ENCODE data around the gene TXNDC5. TPM values are rescaled to one million over a fixed set of nuclear protein-coding genes. Genes with fewer than 3 reads are reported as not detected.

TXNDC5 gene
- total RNA-seq, result 156 TPM

DNA sequence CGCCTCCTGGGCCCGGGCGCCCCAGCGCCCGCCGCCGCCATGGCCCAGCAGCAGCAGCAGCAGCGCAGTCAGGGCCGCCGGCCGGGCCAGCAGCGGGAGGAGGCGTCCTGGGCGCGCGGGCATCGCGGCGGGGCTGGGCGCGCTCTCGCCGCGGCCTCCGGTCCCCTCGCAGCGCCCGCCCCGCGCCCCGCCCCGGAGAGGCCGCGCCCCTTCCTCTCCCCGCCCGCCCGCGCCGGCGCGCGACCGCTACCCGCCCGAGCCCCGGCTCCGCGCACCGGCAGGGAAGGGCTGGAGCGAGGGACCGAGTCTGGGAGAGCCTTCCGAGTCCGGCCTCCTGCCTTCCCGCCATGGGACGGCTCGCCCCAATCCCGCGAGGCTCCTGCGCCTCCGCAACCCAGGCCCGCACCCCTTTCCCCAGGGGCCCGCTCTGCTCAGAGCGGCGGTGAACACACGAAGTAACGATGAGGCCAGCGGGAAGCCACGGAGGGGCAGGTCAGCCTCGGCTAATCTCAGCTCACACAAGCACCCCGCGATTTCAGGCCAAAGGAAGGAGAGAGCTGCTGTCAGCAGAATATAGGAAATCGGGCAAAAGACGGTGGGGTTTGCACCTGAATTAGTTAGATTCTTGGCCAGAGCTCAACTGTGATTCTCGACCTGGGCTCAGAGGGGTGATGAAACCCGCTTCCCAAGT is at the start of gene TXNDC5:
Gene TXNDC5 (minus strand): TSS at position 135 of the 691 bp plus-strand sequence. CDS start 12 bp downstream, at position 123.
- DNase-seq, result peak; percentile 90

DNA sequence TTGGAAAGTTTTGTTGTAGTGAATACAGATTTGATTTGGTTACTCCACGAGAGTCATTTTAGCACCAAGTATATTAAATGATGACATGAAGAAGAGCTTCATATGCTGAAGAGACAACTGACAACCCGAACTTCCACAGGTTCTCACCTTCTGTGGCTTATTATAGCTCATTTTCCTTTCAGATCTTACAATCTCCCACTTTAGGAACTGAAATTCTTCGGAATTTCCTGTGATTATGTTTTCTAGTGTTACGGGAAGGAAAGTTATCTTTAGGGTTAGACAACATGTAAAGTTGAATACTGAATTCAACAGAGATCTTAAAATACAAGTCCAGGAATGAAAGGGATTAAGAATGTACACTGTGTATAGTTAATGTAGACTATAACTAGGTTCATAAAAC is 49.6 kb upstream of the TXNDC5 start:
- no peak for DNase-seq

DNA sequence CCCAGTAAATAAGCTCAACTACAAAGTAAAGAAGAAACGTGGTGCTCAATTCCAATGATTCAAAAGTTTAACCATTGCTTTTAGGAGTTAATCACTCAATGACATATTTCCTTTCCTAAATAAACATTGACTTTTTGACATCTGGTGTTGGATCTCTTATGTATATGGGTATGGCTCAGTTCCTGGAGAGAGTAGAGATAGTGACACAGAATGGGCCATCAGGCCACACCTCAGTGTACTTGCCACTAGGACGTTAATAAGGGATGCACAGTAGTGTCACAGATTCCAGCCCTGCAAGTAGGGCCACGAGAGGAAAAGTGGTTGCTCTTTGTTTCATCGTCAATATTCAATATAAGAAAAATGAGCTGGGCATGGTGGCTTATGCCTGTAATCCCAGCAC is 48.9 kb upstream of the TXNDC5 start:
- DNase-seq, result no peak

DNA sequence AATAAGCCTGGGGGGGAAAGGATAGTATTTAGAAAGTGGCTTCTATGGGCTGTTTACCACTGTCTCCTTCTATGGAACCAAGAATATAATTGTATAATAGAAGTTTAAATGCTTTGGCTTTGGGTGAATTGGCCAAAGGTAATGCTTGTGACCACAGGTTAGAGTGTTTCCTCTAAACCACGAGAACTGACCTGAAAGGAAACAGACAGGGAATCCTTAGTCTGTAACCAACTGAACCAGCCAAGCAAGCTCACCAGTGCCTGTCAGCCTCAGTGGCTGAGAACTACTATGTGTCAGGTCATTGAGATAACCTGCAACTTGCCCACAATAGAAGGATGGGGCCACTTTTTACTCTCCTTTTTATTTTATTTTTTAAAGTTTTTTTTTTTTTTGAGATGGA is 47.9 kb upstream of the TXNDC5 start:
- DNase-seq, result no peak

DNA sequence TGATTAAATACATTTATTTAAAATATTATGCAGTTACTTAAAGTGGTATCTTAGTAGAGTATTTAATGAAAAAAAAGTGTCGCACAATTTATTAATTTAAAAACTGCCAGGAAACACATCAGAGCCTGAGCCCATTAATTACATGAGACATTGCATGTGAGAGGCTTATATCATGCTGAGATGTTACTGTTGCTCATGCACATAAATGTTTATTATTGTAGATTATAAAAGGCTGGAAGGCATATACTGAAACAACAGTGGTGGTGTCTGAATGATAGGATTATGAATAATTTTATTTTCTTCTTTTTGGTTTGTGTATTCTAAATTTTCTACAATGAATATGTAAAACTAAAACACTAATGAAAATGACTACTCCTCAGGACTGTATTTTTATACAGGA is 45.7 kb upstream of the TXNDC5 start:
- DNase-seq, result no peak

DNA sequence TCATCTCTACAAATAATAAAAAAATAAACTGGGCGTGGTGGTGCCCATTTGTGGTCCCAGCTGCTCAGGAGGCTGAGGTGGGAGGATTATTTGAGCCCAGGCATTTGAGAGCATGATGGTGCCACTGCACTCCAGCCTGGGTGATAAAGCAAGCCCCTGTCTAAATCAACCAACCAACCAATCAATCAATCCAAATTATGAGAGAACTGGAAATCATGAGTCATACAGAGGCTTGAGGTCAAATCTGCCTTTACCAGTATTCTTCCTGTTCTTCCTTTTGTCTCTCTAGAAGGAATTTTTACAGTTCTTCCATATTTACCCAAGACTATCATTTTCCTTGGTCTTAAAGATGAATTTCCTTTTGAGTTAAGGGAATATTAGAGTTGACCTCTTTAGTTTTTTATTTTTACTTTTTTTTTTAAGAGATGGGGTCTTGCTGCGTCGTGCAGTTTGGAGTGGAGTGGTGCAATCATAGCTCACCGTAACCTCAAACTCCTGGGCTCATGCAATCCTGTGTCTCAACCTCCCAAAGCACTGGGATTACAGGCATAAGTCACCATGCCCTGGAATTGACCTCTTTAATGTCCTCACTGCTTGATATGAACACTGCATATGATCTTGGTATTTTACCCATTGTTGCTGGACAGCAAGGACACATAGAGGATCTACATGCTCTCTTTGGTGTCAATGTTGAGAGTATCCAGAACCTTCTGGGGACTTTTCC is 44.1 kb upstream of the TXNDC5 start:
- DNase-seq, result no peak

DNA sequence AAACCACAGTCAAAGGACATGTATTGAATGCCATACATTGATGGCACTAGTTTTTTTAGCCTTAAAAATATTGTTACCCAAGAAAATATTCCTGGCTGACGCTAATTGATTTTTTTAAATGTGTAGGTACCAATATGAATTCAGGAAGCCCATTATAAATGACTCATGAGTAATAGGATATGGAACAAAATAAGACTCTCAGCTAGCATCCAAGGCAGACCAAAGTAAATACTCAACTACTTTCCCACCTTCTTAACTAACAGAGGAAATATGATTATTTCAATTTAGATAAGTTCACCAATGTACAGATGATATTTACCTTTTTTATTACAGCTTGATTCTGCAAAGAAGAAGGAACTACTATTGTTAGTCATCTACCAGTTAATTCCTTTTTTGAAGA is 43.2 kb upstream of the TXNDC5 start:
- no peak for DNase-seq

DNA sequence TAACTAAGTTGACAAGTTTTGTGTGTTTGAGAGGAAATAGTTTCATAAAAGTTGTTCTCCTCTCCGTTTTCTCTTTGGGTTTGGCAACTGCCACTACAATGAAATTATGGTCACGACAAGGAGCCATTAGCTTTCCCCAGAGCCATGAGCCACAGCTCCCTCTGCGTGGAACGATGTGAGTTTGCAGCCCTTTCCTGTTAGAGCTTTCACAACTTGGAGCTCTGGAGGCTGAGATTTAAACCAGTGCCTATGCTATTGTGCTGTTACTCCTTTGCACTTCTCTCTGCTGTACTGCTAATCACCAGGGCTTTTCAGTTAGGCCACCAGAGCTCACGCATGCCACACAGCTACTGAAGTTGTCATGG is 29.3 kb upstream of the TXNDC5 start:
- DNase-seq, result no peak

DNA sequence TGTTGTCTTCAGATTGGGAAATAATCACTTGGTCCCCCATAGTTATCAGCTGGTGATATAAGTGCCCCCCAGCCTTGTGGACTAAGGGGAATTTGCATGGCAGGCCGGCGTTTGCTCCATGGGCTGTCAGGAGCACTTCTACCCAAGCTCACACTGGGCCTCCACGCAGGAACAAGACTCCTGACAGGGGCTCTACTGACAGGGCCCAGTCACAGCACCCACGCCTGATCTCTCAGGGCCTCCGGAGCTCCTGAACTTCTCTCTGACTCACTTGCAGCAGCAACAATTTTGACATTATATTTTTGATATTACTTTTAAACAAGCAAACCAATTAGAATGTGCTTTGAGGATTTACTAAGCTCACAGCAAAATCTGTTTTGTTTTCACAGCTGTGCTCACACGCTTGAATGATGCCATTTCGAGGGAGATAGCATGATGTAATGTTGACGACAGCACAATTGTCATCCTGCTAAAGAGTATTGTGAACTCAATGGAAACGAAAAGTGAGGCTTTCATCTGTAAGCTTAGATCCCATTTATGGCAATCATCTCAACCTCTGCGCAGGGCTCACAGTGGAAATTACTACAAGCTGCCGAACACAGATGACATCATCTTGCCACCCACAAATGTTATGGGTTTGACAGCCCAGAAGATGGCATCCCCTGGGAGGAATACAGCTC is 28.7 kb upstream of the TXNDC5 start:
- peak; percentile 33 for DNase-seq

DNA sequence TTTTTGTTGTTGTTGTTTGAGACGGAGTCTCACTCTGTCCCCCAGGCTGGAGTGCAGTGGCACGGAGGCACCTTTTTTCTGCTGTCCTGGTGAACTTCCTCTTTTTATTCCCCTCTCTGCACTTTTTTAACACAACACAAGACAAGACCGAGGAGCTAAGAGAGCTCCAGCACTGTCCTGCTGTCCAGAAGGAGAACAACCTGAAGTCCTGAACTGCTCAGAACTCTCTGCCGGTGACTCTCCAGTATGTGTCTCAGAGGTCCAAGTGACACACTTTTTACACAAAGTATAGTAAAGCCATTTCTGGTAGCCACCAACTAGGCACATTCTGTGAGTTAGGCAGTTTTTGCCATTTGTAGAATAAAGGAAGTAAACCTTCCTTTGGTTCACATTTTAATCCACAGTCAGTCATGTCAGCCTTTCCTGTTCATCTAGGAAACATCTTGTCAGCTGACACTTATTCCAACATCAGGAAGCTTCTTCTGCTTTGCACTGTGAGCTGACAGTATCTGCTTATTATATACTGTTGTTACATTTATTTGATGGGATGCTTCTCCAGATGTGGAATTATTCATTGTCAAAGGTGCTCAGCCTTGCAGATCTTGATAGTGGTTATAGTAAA is 28.1 kb upstream of the TXNDC5 start:
- no peak for DNase-seq

DNA sequence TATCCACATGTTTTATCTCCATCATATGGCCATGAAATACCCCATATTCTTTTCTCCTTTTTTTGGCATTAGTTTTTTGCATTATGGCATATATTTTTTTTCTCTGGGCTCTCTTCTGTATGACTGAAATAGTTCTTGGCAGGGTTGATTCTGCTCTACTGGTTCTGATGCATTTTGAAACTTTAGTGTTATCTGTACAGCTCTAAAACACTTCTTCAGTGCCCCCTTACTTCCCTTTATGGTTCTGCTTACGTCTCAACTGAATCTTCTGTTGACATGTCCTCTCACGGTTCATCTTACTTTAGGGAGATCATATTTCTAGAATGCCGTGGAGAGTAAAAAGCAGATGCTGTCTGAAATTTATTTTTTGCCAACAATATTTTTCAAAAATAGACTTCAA is 23.2 kb upstream of the TXNDC5 start:
- DNase-seq, result no peak

DNA sequence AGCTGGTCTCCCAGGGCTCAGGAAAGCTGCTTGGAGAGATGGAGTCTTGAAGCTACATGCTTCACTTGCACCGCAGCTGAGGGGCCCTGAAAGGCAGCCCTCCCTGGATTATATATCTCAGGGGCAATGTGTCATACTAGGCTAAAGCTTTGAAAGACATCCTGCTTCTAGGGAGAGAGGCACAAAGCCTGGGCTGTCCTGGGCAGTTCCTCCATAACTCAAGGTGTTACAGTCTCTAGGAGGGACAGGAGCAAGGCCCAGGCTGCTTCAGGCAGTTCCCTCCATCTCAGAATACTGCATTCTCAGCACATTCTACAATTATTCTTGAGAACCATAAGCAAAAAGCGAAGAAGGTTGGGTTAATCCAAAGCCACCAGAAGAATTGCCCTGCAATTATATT is 22.0 kb upstream of the TXNDC5 start:
- no peak for DNase-seq

DNA sequence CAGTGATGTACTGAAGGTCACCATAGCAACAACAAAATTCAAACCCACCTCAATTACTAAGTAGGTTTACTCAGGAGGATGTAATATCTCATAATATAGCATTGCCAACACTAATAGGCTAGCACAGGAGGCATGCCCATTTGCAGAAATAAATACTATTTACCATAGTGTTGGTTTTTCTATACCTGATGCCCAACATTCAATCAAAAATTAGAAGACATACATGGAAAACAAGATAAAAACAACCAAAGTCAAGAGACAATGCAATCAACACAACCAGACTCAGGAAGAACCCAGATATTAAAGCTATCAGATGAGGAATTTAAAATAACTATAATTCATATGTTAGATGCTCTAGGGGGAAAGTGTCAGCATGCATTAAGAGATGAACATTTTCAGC is 14.3 kb upstream of the TXNDC5 start:
- DNase-seq, result no peak

DNA sequence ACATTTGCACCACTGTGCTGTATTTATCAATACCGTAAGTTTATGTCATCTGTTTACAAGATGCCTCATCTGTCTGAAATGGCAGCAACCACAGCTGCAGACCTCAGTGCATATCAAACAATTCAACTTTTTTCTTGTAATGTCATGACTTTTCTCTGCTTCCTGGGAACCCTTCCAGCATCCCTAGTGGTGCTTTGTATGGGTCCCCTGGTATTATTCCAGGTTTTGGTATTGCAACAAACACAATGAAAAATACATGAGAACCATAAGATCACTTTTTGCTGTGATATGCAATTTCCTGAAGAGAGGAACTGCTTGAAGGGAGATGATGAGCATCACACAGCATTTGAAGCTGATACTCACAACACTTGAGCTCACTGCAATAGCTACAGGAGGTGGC is 12.0 kb upstream of the TXNDC5 start:
- DNase-seq, result no peak

DNA sequence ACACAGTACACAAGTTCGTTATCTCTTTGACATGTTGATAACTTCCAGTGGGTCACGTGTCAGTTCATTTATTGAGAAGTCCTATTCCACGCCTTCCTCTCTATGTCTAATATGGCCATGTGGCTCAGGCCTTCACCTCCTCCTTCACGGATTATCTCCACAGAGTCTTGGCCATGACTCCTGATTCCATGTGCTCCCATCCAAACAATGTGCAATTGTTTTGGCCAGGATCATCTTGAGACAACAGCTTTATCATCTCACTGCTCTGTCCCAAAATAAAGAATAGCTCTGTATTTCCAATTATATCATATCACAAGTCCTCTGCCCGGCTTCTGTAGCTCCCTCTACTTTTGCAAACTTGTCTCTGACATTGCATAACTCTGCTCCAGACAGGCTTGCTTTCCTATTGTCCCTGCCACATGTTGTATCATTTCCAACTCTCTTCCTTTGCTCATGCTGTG is 11.1 kb upstream of the TXNDC5 start:
- DNase-seq, result no peak

DNA sequence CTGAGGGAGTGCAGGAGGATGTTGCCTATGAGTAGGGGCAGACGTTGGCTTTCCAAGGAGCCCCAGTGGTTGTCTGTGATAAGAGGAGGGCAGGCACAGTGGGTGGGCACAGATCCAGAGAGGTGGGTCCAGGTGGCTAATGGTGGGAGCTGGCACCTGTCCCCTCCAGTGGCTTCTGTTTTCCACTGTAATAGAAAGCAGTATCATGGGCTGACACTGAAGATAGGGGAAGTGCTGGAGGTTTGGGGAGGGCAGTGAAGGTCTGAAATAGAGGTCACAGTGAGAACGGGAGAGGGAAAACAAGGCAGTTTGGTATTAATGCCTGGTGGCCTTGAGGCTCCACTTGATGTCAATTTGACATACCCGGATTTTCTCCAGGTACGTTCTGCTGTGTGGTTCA is 10.5 kb upstream of the TXNDC5 start:
- no peak for DNase-seq

DNA sequence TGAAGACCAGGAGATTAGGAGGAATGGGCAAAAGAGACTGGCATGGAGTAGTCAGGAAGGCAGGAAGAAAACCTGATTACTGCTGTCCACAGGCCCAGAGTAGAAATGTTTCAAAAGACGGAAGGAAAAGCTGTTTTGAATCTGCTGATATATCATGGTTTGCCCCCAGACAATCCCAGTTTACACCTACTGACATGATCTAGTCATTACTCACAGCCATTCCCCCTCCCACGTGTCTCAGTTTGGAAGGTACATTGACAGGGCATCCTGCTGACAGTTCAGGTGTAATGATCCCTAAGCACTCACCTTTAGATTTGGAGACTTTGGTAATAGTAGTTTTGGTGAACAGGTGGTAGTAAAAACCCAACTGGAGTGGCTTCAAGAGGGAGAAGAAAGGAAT is 9.8 kb upstream of the TXNDC5 start:
- DNase-seq, result no peak

DNA sequence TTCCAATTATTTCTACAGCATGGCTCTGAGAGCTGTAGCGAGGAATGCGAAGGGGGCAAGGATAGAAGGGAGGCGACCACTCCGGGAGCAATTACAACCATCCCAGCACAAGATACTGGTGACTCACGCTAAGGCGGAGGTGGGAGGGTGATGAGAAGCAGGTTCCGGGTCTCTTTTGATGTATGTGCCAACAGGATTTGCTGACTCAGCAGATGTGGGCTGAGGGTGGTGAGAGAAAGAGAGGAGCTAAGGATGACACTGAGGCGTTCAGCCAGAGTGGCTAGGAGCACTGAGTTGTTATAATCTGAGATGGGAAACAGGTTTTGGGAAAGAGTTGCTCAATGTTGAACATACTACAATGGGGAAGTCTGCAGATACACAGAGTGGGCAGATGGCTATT is 9.3 kb upstream of the TXNDC5 start:
- peak; percentile 25 for DNase-seq

DNA sequence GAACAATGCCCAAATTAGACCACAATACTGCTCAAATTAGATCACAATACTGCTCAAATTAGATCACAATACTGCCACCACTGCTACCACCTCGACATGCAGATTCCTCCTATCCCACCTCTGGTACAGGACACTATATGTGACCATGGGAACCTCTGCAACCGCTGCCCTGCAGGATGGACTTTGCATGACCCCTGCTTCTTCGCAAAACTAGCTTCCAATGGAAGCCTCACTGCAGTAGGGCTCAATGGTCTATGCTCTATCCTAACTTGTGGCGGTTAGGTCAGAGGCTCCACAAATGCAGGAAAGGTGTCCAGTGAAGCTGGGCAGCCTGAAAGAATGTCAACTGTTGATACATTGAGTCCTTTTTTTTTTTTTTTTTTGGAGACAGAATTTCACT is 7.8 kb upstream of the TXNDC5 start:
- DNase-seq, result no peak

DNA sequence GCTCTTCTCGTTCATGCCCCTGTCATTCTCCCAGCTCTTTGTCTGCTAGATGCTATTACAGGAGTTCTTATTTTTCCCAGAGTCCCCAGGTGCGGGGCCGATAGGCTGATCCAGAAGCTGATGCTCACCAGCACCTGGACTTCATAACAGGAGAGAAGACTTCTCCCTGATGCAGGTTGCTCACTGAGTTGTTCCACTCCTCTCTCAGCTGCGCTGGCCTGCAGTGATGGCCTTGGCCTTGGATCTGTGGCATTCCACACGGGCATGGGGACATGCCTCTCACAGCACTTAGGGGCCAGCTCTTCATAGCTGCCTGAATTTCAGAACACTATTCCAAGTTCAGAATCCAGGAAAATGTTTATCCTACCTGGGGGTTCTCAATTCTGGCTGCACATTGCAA is 7.1 kb upstream of the TXNDC5 start:
- peak; percentile 28 for DNase-seq

DNA sequence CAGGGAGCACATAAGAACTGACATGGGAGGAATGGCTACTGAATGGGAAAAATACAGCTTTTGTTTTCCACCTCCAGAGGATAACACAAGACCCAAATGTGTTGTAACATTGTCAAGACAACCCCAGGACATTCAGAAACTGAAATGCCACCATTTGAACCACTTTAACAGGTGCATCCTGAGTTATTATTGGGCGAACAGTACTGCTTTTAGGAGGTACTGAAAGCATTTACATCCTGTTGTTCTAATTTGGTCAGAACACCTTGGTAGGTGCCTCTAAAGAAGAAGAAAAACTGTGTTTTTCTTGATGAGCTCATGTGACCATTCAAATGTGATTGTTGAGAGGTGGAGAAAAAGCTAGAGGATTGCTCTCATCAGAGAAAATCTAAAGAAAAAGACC is 6.4 kb upstream of the TXNDC5 start:
- no peak for DNase-seq

DNA sequence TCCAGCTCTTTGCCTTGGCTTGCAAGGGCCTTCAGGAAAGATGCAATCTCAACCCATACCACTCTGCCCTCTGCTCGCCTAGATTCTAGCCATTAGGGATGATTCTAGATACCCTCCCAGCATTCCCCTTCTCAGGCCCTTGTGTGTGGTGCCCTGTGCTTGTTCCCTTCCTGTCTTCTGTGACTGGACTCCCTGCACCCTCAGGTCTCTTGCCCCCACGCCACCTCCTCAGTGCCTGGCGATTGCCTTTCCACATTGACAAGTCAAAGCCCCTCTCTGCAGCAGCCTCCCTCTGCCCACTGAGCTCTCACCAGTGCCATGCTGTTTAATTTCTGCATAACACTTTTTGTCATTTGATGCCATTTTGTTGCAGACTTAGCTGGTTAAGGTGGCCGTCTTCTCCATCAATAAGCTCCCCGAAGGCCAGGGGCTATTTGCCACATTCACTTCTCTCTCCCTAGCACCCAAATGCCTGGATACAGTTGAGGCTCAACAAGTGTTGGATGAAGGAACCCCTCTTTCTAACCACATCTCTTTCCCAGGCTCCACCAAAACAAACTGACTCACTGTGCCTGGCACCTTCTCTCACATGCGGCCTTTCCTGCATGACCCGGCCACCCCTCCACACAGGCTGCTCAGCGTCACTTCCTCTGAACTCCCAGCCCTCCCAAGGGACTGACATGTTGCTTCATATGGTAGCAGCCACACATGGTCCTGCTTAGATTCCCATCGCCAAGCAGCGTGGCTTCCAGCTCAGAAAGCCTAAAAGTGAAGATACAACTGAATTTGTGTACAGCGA is 4.6 kb upstream of the TXNDC5 start:
- DNase-seq, result no peak

Data from tongue (tissue), 2 donors.